ENCODE measurements around the gene TECTA.

Gene TECTA, protein sequence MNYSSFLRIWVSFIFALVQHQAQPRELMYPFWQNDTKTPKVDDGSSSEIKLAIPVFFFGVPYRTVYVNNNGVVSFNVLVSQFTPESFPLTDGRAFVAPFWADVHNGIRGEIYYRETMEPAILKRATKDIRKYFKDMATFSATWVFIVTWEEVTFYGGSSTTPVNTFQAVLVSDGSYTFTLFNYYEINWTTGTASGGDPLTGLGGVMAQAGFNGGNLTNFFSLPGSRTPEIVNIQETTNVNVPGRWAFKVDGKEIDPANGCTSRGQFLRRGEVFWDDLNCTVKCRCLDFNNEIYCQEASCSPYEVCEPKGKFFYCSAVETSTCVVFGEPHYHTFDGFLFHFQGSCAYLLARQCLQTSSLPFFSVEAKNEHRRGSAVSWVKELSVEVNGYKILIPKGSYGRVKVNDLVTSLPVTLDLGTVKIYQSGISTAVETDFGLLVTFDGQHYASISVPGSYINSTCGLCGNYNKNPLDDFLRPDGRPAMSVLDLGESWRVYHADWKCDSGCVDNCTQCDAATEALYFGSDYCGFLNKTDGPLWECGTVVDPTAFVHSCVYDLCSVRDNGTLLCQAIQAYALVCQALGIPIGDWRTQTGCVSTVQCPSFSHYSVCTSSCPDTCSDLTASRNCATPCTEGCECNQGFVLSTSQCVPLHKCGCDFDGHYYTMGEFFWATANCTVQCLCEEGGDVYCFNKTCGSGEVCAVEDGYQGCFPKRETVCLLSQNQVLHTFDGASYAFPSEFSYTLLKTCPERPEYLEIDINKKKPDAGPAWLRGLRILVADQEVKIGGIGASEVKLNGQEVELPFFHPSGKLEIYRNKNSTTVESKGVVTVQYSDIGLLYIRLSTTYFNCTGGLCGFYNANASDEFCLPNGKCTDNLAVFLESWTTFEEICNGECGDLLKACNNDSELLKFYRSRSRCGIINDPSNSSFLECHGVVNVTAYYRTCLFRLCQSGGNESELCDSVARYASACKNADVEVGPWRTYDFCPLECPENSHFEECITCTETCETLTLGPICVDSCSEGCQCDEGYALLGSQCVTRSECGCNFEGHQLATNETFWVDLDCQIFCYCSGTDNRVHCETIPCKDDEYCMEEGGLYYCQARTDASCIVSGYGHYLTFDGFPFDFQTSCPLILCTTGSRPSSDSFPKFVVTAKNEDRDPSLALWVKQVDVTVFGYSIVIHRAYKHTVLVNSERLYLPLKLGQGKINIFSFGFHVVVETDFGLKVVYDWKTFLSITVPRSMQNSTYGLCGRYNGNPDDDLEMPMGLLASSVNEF (N-terminal part only)

GRCh38 chr11:121100943-121101342, at the start of gene TECTA:
TECTA (plus strand) TSS chr11:121101243; CDS start chr11:121102666, 1,423 bp downstream.
- intact Hi-C loops (cut with DNase I), result no loop called here
- DNase-seq, result no peak

DNA sequence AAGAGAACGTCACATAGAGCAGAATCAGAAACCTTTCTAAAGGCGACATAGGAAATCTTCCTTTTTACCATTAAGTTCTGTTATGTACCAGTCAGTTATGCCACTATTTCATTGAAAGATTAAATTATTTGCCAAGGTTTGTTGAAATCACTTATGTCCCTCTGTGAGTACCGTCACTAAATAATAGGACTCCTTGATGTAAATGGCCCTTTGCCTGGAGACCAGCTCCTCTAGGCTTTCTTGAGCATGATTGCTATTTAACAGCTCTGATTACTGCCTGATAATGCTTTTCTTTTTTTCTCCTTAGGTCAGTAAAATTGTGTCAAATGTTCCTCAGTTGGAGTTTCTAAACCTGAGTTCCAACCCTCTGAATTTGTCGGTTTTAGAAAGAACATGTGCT, 47.8 kb upstream of the TECTA start:
- DNase-seq, result no peak
- intact Hi-C loops (cut with DNase I), result no loop called here

GRCh38 chr11:121054266-121054665, 46.8 kb upstream of the TECTA start:
- intact Hi-C loops (cut with DNase I), result no loop called here
- DNase-seq, result no peak

- intact Hi-C loops (cut with DNase I), result no loop called here
- no peak for DNase-seq
Observed at GRCh38 chr11:121055076-121055475, 46.0 kb upstream of the TECTA start.

- intact Hi-C loops (cut with DNase I), result no loop called here
- no peak for DNase-seq
Observed at GRCh38 chr11:121057922-121058321, 43.1 kb upstream of the TECTA start.

- intact Hi-C loops (cut with DNase I), result no loop called here
- DNase-seq, result no peak
Observed at GRCh38 chr11:121058941-121059340, 42.1 kb upstream of the TECTA start.

DNA sequence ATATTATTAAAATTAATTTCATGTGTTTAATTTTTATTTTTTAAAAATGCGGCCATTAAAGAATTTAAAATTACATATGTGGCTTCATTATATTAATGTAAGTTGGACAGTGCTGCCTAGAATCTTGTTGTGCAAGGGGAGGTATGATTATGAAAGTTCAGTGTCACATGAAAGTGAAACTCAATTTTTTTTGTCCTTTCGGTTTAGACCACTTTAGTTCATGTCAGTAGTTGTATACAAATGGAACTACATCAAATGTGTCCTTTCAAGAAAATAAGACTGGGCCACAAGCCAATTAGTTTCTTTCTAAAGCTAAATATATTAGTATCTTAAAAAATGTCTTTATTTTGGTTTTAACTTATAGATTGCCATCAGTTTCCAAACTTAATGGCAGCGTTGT, 41.4 kb upstream of the TECTA start:
- no peak for DNase-seq
- intact Hi-C loops (cut with DNase I), result no loop called here

DNA sequence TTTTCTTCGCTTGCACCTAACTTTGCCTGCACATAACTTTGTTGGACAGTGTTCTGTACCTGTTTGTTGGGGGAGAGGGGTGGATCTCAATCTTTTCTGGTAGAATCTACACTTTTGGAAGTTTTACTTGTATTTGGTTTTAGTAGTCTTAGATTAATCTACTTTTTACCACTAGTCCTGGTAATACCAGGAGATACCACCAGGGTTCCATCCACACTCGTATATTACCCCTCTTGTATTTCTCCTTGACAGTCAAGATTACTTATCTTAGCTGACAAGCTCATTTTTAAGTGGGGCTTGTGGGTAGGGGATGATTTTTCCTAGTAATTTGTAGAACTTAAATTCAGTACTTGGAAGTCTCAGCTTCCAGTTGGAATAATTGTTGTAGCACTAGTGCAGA, 37.3 kb upstream of the TECTA start:
- DNase-seq, result no peak
- intact Hi-C loops (cut with DNase I), result no loop called here

DNA sequence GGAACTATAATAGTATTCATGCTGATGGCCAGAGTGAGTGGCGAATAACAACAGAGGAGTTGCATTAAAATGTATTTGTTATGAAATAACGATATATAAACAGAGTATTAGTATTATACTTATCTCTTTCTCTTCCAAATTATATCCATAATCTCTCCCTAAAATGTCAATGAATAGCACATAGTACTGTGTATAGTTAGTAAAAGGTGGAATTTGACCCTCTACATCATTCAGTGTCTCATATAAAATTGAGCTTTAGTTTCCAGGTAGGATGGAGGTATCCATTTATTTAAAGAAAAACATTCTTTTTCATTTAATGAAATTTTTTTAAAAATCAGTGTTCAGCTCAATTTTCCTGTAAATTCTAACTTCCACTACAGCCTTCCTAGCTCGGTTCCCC, 34.4 kb upstream of the TECTA start:
- no peak for DNase-seq
- intact Hi-C loops (cut with DNase I), result no loop called here

GRCh38 chr11:121067026-121067425, 34.0 kb upstream of the TECTA start:
- no peak for DNase-seq
- intact Hi-C loops (cut with DNase I), result no loop called here

DNA sequence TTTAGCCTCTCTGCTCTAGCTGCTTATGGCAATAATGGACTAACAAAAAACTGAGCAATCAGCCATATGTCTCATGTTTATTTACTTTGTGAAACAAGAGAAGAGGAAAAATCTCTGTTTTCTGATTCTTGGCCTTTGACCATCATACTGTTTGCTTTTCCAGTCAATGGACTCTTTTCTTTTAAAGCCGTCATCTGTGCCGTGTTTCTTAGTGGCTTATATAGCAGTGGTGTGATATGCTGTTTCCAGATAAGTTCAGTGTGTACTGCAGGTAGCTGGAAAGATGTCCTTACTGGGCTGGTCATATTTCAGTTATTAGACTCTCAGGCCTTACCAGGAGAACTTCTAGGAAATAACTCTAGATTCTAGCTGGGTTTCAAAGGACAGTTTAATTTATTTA, 33.6 kb upstream of the TECTA start:
- no peak for DNase-seq
- intact Hi-C loops (cut with DNase I), result no loop called here

DNA sequence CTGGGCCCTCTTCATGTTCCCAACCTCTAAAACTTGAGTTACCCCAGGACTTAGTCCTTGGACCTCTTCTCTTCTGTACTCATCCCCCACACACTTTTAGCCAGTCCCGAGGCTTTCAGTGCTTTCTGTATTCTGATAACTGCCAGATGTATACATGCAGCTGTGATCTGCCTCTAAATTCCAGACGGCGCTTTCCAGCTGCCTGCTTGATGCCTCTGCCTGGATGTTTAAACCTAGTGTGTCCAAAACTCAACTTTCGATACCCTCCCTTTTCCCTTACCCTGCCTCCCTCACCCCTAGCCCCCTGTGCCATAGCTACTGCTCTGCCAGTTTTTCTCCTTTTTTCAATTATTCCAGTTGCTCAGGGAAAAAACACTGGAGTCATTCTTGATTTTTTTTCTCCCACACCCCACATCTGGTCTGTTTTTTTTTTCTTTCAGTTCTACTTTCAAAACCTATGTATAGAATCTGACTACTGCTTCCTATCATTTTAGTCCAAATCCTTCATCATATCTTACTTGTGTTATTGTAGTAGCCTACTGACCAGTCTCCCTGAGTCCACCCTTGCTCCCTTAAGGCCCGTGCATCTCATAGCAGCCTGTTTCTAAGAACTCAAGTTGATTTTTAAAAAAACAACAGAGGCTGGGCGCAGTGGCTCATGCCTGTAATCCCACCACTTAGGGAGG, 32.9 kb upstream of the TECTA start:
- DNase-seq, result no peak
- intact Hi-C loops (cut with DNase I), result no loop called here

DNA sequence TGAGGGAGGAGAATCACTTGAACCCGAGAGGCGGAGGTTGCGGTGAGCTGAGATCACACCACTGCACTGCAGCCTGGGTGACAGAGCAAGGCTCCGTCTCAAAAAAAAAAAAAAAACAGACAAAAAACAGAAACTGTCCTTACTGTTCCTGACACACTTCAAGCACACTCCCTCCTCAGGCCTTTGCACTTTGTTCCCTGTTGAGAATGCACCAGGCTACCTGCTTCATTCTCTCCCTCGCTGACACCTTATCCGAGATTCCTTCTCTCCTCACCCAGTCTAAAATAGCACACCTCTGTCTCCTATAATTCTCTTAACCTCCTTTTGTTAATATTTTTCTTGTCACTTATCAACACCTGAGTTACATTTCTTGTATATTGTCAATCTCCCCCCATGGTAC, 32.3 kb upstream of the TECTA start:
- DNase-seq, result no peak

DNA sequence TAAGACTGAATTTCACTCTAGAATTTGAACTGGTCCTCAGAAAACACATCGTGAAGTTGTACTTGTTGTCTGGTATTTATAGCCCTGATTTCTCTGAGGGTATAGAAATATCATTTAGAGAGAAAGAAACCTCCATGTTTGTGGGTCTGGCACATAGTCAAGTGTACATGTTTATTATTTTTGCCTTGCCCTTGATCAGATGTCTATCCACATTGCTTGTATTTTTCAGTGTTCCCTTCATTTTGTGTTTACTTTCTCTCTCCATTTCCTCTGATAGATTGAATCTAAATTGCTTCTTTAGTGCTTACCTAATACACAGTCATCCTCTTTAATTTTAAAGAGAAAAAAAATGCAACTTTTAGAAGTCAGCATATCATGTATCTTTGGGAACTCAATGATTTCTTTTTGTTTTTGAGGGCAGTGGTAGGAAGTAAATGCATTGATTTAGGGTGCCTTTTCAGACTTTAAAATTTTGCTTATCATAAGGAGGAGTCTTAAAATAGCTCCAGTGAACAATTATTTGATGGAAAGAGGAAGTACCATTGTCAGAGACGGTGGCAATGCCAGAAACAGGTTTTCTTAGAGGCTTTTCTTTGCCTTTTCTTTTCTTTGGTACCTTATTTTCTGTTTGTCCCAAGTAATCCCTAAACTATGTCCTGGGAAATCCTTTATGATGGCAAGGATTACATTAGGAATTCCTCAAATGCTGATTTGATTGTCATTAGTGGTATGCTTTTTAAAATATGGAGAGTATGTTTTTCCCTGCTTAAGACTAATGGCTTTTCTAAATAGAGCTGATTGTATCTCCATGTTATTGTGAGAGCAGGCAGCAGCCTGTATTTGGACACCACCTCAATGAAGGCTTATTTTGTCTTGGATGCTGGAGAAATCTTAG, 29.8 kb upstream of the TECTA start:
- intact Hi-C loops (cut with DNase I), result no loop called here
- no peak for DNase-seq

More for the DNA sequence above, 32.3 kb upstream of the TECTA start:
- intact Hi-C loops (cut with DNase I), result no loop called here

DNA sequence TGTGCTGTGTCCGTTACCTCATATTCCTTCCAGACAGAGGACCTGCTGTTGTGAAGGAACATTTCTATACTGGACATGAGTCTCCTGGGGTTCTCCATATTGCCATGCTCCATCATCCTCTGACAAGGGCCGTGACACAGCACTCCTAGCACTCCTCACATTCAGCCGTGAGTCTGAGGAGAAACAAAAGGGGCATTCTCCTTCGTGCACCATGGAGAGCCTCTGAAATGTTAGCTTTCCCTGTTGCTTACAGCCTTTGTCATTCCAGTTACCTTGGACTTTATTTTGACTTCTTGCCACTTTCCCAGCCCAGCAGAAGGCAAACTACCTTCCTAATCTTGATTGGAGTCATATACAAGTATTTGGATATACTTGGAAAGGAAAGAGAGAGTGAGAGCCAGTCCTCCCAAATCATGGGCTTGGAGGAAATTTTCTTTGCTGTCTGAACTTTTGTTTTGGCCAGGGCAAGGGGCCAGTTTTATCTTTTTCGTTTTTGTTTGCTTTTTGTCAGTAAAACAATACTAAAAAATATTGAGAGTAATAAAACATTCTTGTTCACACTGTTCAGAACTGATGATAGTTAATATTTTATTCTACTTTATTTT, 29.1 kb upstream of the TECTA start:
- intact Hi-C loops (cut with DNase I), result no loop called here
- DNase-seq, result peak in 3 of 10 donors; percentile 11 to 35 (median 23)

DNA sequence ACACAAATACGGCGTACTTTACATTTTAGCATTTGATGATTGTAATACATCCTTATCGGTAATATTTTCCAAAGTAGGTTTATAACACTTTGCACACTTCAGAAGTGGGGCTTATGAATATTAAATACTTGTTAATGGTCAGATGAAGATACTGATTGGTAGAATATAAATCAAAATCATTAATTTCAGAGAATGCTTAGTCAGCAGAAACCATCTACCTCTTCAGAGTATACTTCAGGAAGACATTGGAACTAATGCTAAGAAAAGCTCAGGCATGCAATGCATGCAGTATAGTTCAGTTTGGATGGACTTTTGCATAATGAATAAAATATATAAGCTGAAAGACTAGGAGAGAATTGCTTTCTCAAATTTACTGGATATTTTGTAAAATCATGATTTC, 19.7 kb upstream of the TECTA start:
- intact Hi-C loops (cut with DNase I), result no loop called here
- DNase-seq, result no peak

DNA sequence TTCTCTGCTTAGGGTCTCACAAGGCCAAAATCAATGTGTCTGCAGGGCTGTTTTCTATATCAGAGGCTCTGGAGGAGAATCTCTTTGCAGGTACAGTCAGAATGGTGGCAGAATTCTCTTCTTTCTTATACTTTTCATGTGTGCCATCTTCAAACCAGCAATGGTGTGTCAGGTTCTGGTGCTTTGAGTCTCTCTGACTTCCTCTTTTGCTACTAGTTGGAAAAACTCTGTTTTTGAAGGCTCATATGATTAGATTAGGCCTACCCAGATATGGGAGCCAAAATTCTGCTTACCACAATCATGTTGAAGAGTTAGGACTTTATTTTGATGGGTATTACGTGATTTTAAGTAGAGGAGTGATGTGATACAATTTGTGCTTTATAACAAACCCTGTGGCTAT, 18.8 kb upstream of the TECTA start:
- intact Hi-C loops (cut with DNase I), result no loop called here

GRCh38 chr11:121082670-121083069, 18.4 kb upstream of the TECTA start:
- intact Hi-C loops (cut with DNase I), result no loop called here
- DNase-seq, result no peak

More for the DNA sequence above, 18.8 kb upstream of the TECTA start:
- no peak for DNase-seq

DNA sequence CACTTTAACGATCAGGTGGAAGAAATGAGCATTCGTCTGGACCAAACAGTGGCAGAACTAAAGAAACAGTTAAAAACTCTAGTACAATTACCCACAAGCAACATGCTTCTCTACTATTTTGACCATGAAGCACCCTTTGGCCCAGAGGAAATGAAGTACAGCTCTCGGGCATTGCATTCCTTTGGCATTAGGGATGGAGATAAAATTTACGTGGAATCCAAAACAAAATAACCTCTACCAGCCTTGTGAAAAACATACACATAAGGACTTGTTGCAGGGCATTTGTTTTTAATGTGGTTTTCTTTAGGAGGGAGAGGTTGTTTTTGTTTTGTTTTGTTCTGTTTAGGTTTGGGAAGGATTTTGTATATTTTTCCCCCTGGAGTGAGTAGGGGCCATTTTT, 14.2 kb upstream of the TECTA start:
- DNase-seq, result no peak
- intact Hi-C loops (cut with DNase I), result no loop called here
